ENCODE data around the gene KDM3A.

The KDM3A gene

DNA sequence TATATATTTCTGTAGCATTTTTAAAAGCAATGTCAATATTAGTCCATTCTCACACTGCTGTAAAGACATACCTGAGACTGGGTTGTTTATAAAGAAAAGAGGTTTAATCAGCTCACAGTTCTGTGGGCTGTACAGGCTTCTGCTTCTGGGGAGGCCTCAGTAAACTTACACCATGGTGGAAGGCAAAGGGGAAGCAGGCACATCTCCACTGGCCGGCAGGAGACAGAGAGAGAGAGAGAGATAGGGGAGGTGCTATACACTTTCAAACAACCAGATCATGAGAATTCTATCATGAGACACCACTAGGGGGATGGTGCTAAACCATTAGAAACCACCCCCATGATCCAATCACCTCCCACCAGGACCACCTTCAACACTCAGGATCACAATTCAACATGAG, 79.0 kb downstream of the KDM3A start:
- no peak for DNase-seq (ENCODE audit: low read depth)

DNA sequence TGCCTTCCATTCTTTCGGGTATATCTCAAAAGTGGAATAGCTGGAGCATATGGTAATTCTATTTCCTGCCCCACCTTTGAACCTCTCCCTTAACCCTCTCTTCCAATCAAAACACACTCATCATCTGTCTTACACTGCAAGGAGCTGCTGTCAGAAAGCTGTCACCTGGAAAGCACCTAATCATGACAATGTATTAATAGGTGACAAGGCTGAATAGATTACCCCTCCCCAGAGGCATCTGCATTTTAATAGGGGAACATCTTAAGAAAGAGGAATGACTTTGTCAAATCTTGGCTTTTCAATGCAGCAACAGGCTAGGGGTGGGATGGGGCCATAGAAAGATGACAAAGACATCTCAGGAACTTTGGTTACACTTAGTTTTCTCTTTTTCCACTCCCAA, 80.8 kb downstream of the KDM3A start:
- no peak for DNase-seq (ENCODE audit: low read depth)

GRCh38 chr2:86522711-86523110, 81.5 kb downstream of the KDM3A start:
- no peak for DNase-seq (ENCODE audit: low read depth)

- no peak for DNase-seq (ENCODE audit: low read depth)
These were observed 82.3 kb downstream of the KDM3A start for GRCh38 chr2:86523491-86523890.

- no peak for DNase-seq (ENCODE audit: low read depth)
These were observed 84.5 kb downstream of the KDM3A start for GRCh38 chr2:86525421-86526340.

- no peak for DNase-seq (ENCODE audit: low read depth)
These were observed 92.4 kb downstream of the KDM3A start for GRCh38 chr2:86533589-86533988.

- no peak for DNase-seq (ENCODE audit: low read depth)
These were observed 100.2 kb downstream of the KDM3A start for GRCh38 chr2:86541334-86541733.
